ENCODE results near the gene AP2M1. TPM values are rescaled to one million over a fixed set of nuclear protein-coding genes. Genes with fewer than 3 reads are reported as not detected.

The AP2M1 gene
- total RNA-seq, 1 experiment from 2014 or later: 335 TPM

DNA sequence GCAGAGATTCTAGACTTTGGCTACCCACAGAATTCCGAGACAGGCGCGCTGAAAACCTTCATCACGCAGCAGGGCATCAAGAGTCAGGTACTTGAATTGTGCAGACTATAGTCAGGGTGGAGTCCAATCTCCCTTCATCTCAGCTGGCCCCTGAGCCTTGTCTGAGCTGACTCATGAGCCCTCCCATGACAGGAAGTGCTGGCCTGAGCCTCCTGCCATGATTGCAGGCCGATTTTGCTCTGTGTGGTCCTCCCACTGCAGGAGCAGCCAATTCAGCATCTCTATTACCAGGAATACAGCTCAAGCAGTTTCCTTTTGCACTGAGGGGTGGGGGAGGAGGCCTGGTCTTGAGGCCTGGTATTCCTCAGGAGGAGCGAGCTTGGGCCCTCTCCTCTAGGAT, 5.5 kb downstream of the AP2M1 start:
- no peak for TF ChIP-seq POLR2AphosphoS5 (IDR thresholded peaks at IDR 0.05; ENCODE audit: low read depth, low read length)
- TF ChIP-seq SIN3A (IDR thresholded peaks at IDR 0.05; ENCODE audit: borderline replicate concordance, insufficient read depth, low read depth, low read length): no peak
- TF ChIP-seq CTCF (IDR thresholded peaks at IDR 0.05): no peak
- TF ChIP-seq TCF7L2 (IDR thresholded peaks at IDR 0.05; ENCODE audit: low read depth, low read length): no peak
- TF ChIP-seq REST (IDR thresholded peaks at IDR 0.05; ENCODE audit: insufficient read depth in 1 of 2, low read depth in 2 of 2, low read length in 1 of 2): no peak
- H3K36me3 ChIP-seq (ENCODE audit: control insufficient read depth, insufficient read depth, low read length): peaks cover 26% of the 10 kb centered on the region
- CTCF ChIA-PET: no interaction called here

DNA sequence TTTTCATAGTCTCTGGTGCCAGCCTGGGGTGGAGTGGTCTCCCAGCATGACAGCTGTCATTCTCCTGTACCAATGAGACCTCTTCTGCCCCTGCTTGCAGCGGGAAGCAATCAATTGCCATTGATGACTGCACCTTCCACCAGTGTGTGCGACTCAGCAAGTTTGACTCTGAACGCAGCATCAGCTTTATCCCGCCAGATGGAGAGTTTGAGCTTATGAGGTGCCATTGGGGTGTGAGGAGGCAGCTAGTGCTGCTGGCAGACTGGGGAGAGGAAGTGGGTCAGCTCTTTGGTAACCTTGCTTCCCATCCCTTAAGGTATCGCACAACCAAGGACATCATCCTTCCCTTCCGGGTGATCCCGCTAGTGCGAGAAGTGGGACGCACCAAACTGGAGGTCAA, 6.9 kb downstream of the AP2M1 start:
- TF ChIP-seq REST (IDR thresholded peaks at IDR 0.05; ENCODE audit: insufficient read depth in 1 of 2, low read depth in 2 of 2, low read length in 1 of 2) (no peak), CTCF (IDR thresholded peaks at IDR 0.05) (no peak), POLR2AphosphoS5 (IDR thresholded peaks at IDR 0.05; ENCODE audit: low read depth, low read length) (no peak), SIN3A (IDR thresholded peaks at IDR 0.05; ENCODE audit: borderline replicate concordance, insufficient read depth, low read depth, low read length) (no peak), TCF7L2 (IDR thresholded peaks at IDR 0.05; ENCODE audit: low read depth, low read length) (no peak)
- Histone ChIP-seq H3K9me3 (ENCODE audit: control insufficient read depth, insufficient read depth, low read depth, low read length) (no peaks in the 10 kb centered on the region), H3K27me3 (ENCODE audit: control insufficient read depth, insufficient read depth, low read length) (no peaks in the 10 kb centered on the region), H3K4me3 (ENCODE audit: low read depth in 2 of 2, low read length in 2 of 2) (no peak overlapping the region), H3K27ac (ENCODE audit: low read length) (no peak overlapping the region), H3K36me3 (ENCODE audit: control insufficient read depth, insufficient read depth, low read length) (peaks cover 31% of the 10 kb centered on the region), H3K4me1 (ENCODE audit: control insufficient read depth, insufficient read depth, low read length) (peaks cover 11% of the 10 kb centered on the region)
- BruUV-seq (replicated peaks): no TSS peak
- no peak for DNase-seq (ENCODE audit: low read depth, low spot score)
- ATAC-seq: no peak
- POLR2A ChIA-PET: interaction anchor here (0.5 kb wide), 1 partner anchor 44 kb away, joined by 5 read pairs; no protein-coding TSS in a partner anchor
- intact Hi-C loops (cut with micrococcal nuclease; ENCODE audit: unreplicated experiment): no loop called here
- in situ Hi-C loops (cut with HindIII; ENCODE audit: low pct_unique_long_range_greater_than_20kb, low sequenced_read_pairs): no loop called here
- CTCF ChIA-PET: no interaction called here

More for the DNA sequence above, 5.5 kb downstream of the AP2M1 start:
- in situ Hi-C loops (cut with HindIII; ENCODE audit: low pct_unique_long_range_greater_than_20kb, low sequenced_read_pairs) (no loop called here), intact Hi-C loops (cut with micrococcal nuclease; ENCODE audit: unreplicated experiment) (no loop called here)
- DNase-seq (ENCODE audit: low read depth, low spot score): no peak
- POLR2A ChIA-PET: no interaction called here
- H3K9me3 ChIP-seq (ENCODE audit: control insufficient read depth, insufficient read depth, low read depth, low read length): no peaks in the 10 kb centered on the region
- no peaks in the 10 kb centered on the region for H3K27me3 ChIP-seq (ENCODE audit: control insufficient read depth, insufficient read depth, low read length)
- no TSS peak for BruUV-seq (replicated peaks)
- H3K4me1 ChIP-seq (ENCODE audit: control insufficient read depth, insufficient read depth, low read length): peaks cover 19% of the 10 kb centered on the region
- H3K4me3 ChIP-seq (ENCODE audit: low read depth in 2 of 2, low read length in 2 of 2): no peak overlapping the region
- ATAC-seq: no peak
- H3K27ac ChIP-seq (ENCODE audit: low read length): no peak overlapping the region
